ENCODE measurements around the gene PLAC1. TPM values are rescaled to one million over a fixed set of nuclear protein-coding genes. Genes with fewer than 3 reads are reported as not detected.

PLAC1 gene
- total RNA-seq, 1 donor from 2014 or later = not detected

DNA sequence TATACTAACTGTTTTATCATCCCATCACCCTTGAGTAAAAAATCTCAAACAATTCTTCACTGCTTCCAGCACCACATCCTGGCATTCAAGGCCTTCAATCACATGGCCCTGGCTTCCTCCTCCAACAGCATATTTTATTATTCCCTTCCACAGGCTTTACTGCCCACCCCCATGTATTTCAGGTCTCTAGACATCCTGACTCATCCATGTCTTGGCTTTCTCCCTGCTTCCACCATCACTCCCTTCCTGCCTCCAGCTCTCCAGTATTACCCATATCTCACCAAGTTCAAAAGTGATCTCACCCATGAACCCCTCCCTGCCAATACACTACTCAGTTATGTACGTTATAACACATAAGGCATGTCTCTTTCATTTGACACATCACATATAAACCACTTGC, 34.7 kb upstream of the PLAC1 start:
- Mint-ChIP-seq H3K9me3 (ENCODE audit: low read depth) (peaks cover 21% of the 10 kb centered on the region), H3K27me3 (no peaks in the 10 kb centered on the region), H3K36me3 (ENCODE audit: insufficient read depth) (peaks cover 2% of the 10 kb centered on the region), H3K4me3 (ENCODE audit: low read depth) (no peak overlapping the region), H3K4me1 (ENCODE audit: low read depth) (peaks cover 18% of the 10 kb centered on the region), H3K27ac (no peak overlapping the region)
- no peak for DNase-seq (ENCODE audit: low spot score, unreplicated experiment)
- TF ChIP-seq, protein P1, sequence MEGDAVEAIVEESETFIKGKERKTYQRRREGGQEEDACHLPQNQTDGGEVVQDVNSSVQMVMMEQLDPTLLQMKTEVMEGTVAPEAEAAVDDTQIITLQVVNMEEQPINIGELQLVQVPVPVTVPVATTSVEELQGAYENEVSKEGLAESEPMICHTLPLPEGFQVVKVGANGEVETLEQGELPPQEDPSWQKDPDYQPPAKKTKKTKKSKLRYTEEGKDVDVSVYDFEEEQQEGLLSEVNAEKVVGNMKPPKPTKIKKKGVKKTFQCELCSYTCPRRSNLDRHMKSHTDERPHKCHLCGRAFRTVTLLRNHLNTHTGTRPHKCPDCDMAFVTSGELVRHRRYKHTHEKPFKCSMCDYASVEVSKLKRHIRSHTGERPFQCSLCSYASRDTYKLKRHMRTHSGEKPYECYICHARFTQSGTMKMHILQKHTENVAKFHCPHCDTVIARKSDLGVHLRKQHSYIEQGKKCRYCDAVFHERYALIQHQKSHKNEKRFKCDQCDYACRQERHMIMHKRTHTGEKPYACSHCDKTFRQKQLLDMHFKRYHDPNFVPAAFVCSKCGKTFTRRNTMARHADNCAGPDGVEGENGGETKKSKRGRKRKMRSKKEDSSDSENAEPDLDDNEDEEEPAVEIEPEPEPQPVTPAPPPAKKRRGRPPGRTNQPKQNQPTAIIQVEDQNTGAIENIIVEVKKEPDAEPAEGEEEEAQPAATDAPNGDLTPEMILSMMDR (IDR thresholded peaks at IDR 0.05; ENCODE audit: unreplicated experiment) = no peak

DNA sequence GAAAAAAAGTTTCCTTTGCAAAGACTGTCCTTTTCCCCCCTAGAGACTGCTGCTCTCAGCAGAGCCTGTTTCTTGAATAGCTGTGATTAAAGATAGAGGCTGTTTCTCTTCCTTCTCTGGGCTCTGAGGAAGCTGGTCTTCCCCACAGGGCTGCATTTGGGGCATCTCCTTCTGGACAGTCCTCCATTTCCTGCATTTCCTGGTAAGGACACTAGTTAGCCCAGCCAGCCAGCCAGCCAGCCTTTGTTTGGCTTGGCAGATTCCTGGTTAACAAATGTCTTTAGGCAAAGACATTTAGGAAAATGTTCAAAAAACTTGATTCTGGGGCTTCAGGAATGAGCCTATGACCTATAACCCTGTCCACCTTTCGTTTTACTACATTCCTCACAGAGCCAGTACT, 34.0 kb upstream of the PLAC1 start:
- H3K4me1 Mint-ChIP-seq (ENCODE audit: low read depth) = peaks cover 18% of the 10 kb centered on the region
- no peak for DNase-seq (ENCODE audit: low spot score, unreplicated experiment)
- H3K9me3 Mint-ChIP-seq (ENCODE audit: low read depth) = peaks cover 21% of the 10 kb centered on the region
- no peaks in the 10 kb centered on the region for H3K27me3 Mint-ChIP-seq
- H3K4me3 Mint-ChIP-seq (ENCODE audit: low read depth) = no peak overlapping the region
- H3K36me3 Mint-ChIP-seq (ENCODE audit: insufficient read depth) = peaks cover 2% of the 10 kb centered on the region
- H3K27ac Mint-ChIP-seq = peak overlapping the region; percentile 80
- TF ChIP-seq, protein P1 (IDR thresholded peaks at IDR 0.05; ENCODE audit: unreplicated experiment) = no peak

DNA sequence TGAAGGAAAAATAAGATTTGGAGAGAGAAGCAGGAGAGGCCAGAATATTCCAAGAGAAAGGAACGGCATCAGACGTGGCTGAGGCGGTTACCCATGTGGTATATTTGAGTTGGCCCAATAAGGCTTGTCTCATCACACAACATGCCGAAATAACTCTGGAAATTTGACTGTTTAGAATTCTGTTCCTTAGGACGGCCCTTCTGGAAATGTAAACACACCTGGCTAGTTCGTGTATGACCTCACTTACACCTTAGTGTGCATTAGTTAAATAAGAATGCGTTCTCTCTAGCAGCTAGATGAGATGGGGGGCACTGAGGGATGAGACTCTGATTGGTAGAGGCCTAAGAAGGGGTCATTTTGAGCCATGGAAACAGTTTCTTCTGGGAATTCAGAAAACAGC, 33.2 kb upstream of the PLAC1 start:
- Mint-ChIP-seq H3K27me3 (no peaks in the 10 kb centered on the region), H3K4me3 (ENCODE audit: low read depth) (no peak overlapping the region), H3K36me3 (ENCODE audit: insufficient read depth) (no peaks in the 10 kb centered on the region), H3K27ac (peak overlapping the region; percentile 79), H3K9me3 (ENCODE audit: low read depth) (peaks cover 17% of the 10 kb centered on the region), H3K4me1 (ENCODE audit: low read depth) (peaks cover 18% of the 10 kb centered on the region)
- DNase-seq (ENCODE audit: low spot score, unreplicated experiment) = no peak
- TF ChIP-seq, protein P1 (IDR thresholded peaks at IDR 0.05; ENCODE audit: unreplicated experiment) = no peak

DNA sequence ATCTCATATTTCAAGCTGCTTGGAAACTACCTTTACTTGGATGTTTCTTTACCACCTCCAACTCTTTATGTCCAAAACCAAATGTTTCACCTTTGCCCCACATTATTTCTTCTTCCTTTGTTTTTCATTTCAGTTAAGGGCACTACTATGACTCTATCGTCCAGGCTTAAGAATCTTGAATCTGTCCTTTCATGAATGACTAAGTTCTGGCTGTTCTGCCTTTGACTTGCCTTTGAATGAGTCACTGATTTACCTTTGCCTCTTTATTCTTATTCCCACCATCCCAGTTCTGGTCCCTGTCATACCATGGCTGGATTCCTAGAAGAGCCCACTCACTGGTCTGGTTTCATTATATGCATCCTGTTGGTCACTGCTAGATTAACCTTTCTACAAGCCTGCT, 30.6 kb upstream of the PLAC1 start:
- Mint-ChIP-seq H3K4me1 (ENCODE audit: low read depth) (peaks cover 18% of the 10 kb centered on the region), H3K27me3 (no peaks in the 10 kb centered on the region), H3K27ac (no peak overlapping the region), H3K4me3 (ENCODE audit: low read depth) (no peak overlapping the region), H3K9me3 (ENCODE audit: low read depth) (peaks cover 21% of the 10 kb centered on the region), H3K36me3 (ENCODE audit: insufficient read depth) (no peaks in the 10 kb centered on the region)
- no peak for DNase-seq (ENCODE audit: low spot score, unreplicated experiment)
- TF ChIP-seq, protein P1 (IDR thresholded peaks at IDR 0.05; ENCODE audit: unreplicated experiment) = no peak

DNA sequence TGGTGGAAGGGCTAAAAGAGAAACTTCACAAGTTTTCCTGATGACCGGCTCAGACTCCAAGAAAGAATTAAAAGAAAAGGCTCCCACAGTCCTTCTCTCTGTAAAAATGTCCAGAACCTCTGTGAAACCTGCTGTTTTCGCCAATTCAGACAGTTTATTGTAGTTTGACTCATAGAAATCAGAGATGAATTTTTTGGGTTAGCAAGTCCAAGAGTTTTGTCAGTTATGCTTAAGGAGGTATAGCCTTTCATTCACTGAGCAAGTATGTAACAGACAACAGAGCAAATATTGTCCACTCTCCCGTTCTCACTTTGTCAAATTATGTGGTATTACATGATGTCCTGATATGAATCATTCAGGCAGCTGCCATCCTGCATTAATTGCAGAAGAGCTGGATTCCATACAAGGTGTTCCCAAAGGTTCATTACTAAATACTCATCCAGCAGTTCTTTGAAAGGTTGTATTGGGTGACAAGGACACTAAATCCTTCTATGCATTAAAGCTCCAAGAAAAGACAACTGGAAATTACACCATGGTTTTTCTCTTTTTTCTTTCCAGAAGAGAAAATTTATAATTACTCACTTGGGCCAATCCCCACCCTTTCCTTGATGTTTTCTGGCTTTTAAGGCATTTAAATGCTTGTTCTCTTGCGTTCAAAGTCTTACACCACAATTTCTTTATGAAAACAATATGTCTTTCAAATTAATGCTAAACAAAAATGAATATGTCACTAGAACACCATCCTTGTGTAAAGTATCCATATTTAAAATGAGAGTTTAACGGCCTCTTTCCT, 30.0 kb upstream of the PLAC1 start:
- no peaks in the 10 kb centered on the region for H3K36me3 Mint-ChIP-seq (ENCODE audit: insufficient read depth)
- H3K9me3 Mint-ChIP-seq (ENCODE audit: low read depth) = peaks cover 21% of the 10 kb centered on the region
- TF ChIP-seq, protein P1 (IDR thresholded peaks at IDR 0.05; ENCODE audit: unreplicated experiment) = no peak
- no peak overlapping the region for H3K27ac Mint-ChIP-seq
- no peaks in the 10 kb centered on the region for H3K27me3 Mint-ChIP-seq
- peaks cover 18% of the 10 kb centered on the region for H3K4me1 Mint-ChIP-seq (ENCODE audit: low read depth)
- no peak overlapping the region for H3K4me3 Mint-ChIP-seq (ENCODE audit: low read depth)
- no peak for DNase-seq (ENCODE audit: low spot score, unreplicated experiment)

Measured in progenitor cell of endocrine pancreas (in vitro differentiated cells).